A549 (cell line): ENCODE data around the gene PARVB. TPM values are rescaled to one million over a fixed set of nuclear protein-coding genes. Genes with fewer than 3 reads are reported as not detected.

Experiments used
- ATAC-seq, 2 experiments: fragments of 200-7000 bp in 1 of 2; fragments of >200 bp in 1 of 2; cut with Nextera tagmentation in 1 of 2; cut with Tn5 transposase in 1 of 2; 3 replicates each; pipeline versions ENCODE4 v1.8.0 to v1.9.1; 2018 to 2020; ENCODE audit warnings: mild to moderate bottlenecking in 1 of 2, moderate library complexity in 1 of 2
- CTCF ChIA-PET: fragments of 300-600 bp; sonication (Branson Sonifier 250); formaldehyde crosslinking; extraction: SDS; loops from one replicate; lab custom pipeline; 2021; ENCODE audit warnings: antibody characterized with exemption, inconsistent platforms; lab: Yijun Ruan, JAX
- POLR2A ChIA-PET: fragments of 350-600 bp; formaldehyde crosslinking; extraction: SDS; loops from one replicate; lab custom pipeline; 2021; ENCODE audit warnings: antibody characterized with exemption, inconsistent platforms; lab: Yijun Ruan, JAX
- DNase-seq, 2 experiments: peaks; one replicate each; pipeline versions ENCODE4 v3.0.0 to v3.0.0-alpha.2; 2011 to 2016; ENCODE audit warnings: low read depth in 1 of 2, low spot score in 1 of 2
- FAIRE-seq: peaks from 2 replicates; lab custom pipeline; 2011; peaks lifted over from hg19 to GRCh38; lab: Jason Lieb, UNC
- H3K27ac ChIP-seq, 2 experiments: fragments of >200 bp; sonication (Bioruptor Twin); formaldehyde crosslinking; 3 replicates each; pipeline ENCODE4 v1.5.1; 2016 to 2017
- H3K4me1 ChIP-seq: fragments of >200 bp; sonication (Bioruptor Twin); formaldehyde crosslinking; 3 replicates; pipeline ENCODE4 v1.6.1; 2016
- H3K4me2 ChIP-seq: fragments of >200 bp; sonication (Bioruptor Twin); formaldehyde crosslinking; 3 replicates; pipeline ENCODE4 v1.6.1; 2016
- H3K4me3 ChIP-seq: fragments of >200 bp; sonication (Bioruptor Twin); formaldehyde crosslinking; 3 replicates; pipeline ENCODE4 v1.5.1; 2016
- H3K9me3 ChIP-seq: fragments of >200 bp; sonication (Bioruptor Twin); formaldehyde crosslinking; 3 replicates; pipeline ENCODE4 v1.6.1; 2016
- CEBPB ChIP-seq, 2 experiments: fragments of >200 bp in 1 of 2; sonication (Bioruptor Twin) in 1 of 2; formaldehyde crosslinking in 1 of 2; IDR thresholded peaks; 2 replicates each; pipeline ENCODE4 v1.6.1; 2012 to 2016
- EHF ChIP-seq: fragments of 250-450 bp; sonication (Bioruptor Pico); IDR thresholded peaks from 2 replicates; pipeline ENCODE4 v1.5.0; 2020; ENCODE audit warnings: mild to moderate bottlenecking
- EHMT2 ChIP-seq: fragments of 200-600 bp; sonication (generic); IDR thresholded peaks from 2 replicates; pipeline ENCODE4 v1.6.1; 2016; ENCODE audit warnings: antibody characterized with exemption, low read depth, mild to moderate bottlenecking, moderate library complexity
- EP300 ChIP-seq, 2 experiments: fragments of >200 bp; sonication (Bioruptor Twin); formaldehyde crosslinking; IDR thresholded peaks; 2 replicates in 1 of 2; 3 replicates in 1 of 2; pipeline ENCODE4 v1.6.1; 2016 to 2017
- ESRRA ChIP-seq: fragments of 150-350 bp; IDR thresholded peaks from 2 replicates; pipeline ENCODE4 v1.6.1; 2014; ENCODE audit warnings: mild to moderate bottlenecking, low read length, borderline replicate concordance
- FOSB ChIP-seq: fragments of 250-450 bp; sonication (Bioruptor Pico); IDR thresholded peaks from 2 replicates; pipeline ENCODE4 v1.5.0; 2020; ENCODE audit warnings: mild to moderate bottlenecking, moderate library complexity
- FOSL2 ChIP-seq, 2 experiments: fragments of 450-650 bp in 1 of 2; fragments of >200 bp in 1 of 2; sonication (Bioruptor Twin) in 1 of 2; formaldehyde crosslinking; IDR thresholded peaks; 2 replicates each; pipeline versions ENCODE4 v1.5.0 to v1.6.1; 2016 to 2020; ENCODE audit warnings: mild to moderate bottlenecking in 1 of 2, moderate library complexity in 1 of 2
- GATA3 ChIP-seq: IDR thresholded peaks from 2 replicates; pipeline ENCODE4 v1.6.1; 2012; ENCODE audit warnings: borderline replicate concordance
- HDAC2 ChIP-seq: fragments of 200-600 bp; sonication (generic); IDR thresholded peaks from 2 replicates; pipeline ENCODE4 v1.6.1; 2016
- HEYL ChIP-seq: fragments of 250-450 bp; sonication (Bioruptor Pico); IDR thresholded peaks from 2 replicates; pipeline ENCODE4 v1.8.0; 2021; ENCODE audit warnings: mild to moderate bottlenecking, moderate library complexity
- HOXB13 ChIP-seq: fragments of 250-450 bp; sonication (Bioruptor Pico); IDR thresholded peaks from 2 replicates; pipeline ENCODE4 v1.5.0; 2020; ENCODE audit warnings: low read depth, mild to moderate bottlenecking, moderate library complexity
- JUNB ChIP-seq: fragments of >200 bp; sonication (Bioruptor Twin); formaldehyde crosslinking; IDR thresholded peaks from 2 replicates; pipeline ENCODE4 v1.6.1; 2016
- KDM1A ChIP-seq: fragments of 200-600 bp; sonication (generic); IDR thresholded peaks from 2 replicates; pipeline ENCODE4 v1.6.1; 2016; ENCODE audit warnings: low read depth, mild to moderate bottlenecking
- KDM5A ChIP-seq: fragments of 200-600 bp; sonication (generic); IDR thresholded peaks from 2 replicates; pipeline ENCODE4 v1.6.1; 2016; ENCODE audit warnings: antibody characterized with exemption, mild to moderate bottlenecking
- MAX ChIP-seq: IDR thresholded peaks from 2 replicates; pipeline ENCODE4 v1.6.1; 2012
- PBX3 ChIP-seq: IDR thresholded peaks from 2 replicates; pipeline ENCODE4 v1.6.1; 2012
- RARB ChIP-seq: fragments of 250-450 bp; sonication (Bioruptor Pico); IDR thresholded peaks from 2 replicates; pipeline ENCODE4 v1.8.0; 2021; ENCODE audit warnings: mild to moderate bottlenecking, moderate library complexity
- RCOR1 ChIP-seq: fragments of 150-350 bp; IDR thresholded peaks from 2 replicates; pipeline ENCODE4 v1.6.1; 2014; ENCODE audit warnings: antibody characterized with exemption, low read length, low read depth
- RNF2 ChIP-seq: fragments of 200-600 bp; sonication (generic); IDR thresholded peaks from 2 replicates; pipeline ENCODE4 v1.6.1; 2016; ENCODE audit warnings: low read depth, mild to moderate bottlenecking, antibody characterized with exemption, moderate library complexity, borderline replicate concordance
- SMC3 ChIP-seq: fragments of >200 bp; sonication (Bioruptor Twin); formaldehyde crosslinking; IDR thresholded peaks from 3 replicates; pipeline ENCODE4 v1.6.1; 2018; ENCODE audit warnings: inconsistent platforms
- SREBF2 ChIP-seq: fragments of 450-650 bp; IDR thresholded peaks from 2 replicates; pipeline ENCODE4 v1.6.1; 2014; ENCODE audit warnings: mild to moderate bottlenecking, moderate library complexity
- TFCP2L1 ChIP-seq: fragments of 250-450 bp; sonication (Bioruptor Pico); IDR thresholded peaks from 2 replicates; pipeline ENCODE4 v1.5.0; 2021; ENCODE audit warnings: mild to moderate bottlenecking
- TP53 ChIP-seq: fragments of 250-450 bp; sonication (Bioruptor Pico); IDR thresholded peaks from 2 replicates; pipeline ENCODE4 v1.5.0; 2021; ENCODE audit warnings: mild to moderate bottlenecking, moderate library complexity
- USF2 ChIP-seq: fragments of 450-650 bp; IDR thresholded peaks from 2 replicates; pipeline ENCODE4 v1.6.1; 2014; ENCODE audit warnings: antibody characterized with exemption
- ZNF302 ChIP-seq: fragments of 250-450 bp; sonication (Bioruptor Pico); IDR thresholded peaks from 2 replicates; pipeline ENCODE4 v1.9.0; 2021; ENCODE audit warnings: inconsistent platforms, mild to moderate bottlenecking, moderate library complexity
- WGBS: methylation state at CpG from one replicate; pipeline ENCODE4 v1.1.6; 2017; ENCODE audit errors: missing lambda C conversion rate; 5-methylcytosine and 5-hydroxymethylcytosine counted together
- polyA plus RNA-seq, 4 experiments: library from polyadenylated mRNA; depleted of rRNA in 3 of 4; stranded (reverse); fragments of >200 nt; fragmentation: RNase III in 1 of 4; extraction: RNeasy Plus Mini Kit Qiagen cat#74134 plus additional on column Dnase treatment in 1 of 4; gene quantifications; 2 replicates in 3 of 4; 3 replicates in 1 of 4; pipeline ENCODE4 v1.2.3, GENCODE V29; 2011 to 2017
- TF ChIP-seq, protein P1 (sequence below): fragments of >200 bp; sonication (Bioruptor Twin); formaldehyde crosslinking; IDR thresholded peaks from 2 replicates; pipeline ENCODE4 v1.6.1; 2016
- TF ChIP-seq, protein P2 (sequence below): fragments of 250-450 bp; sonication (Bioruptor Pico); IDR thresholded peaks from 2 replicates; pipeline ENCODE4 v1.5.0; 2021; ENCODE audit warnings: mild to moderate bottlenecking, moderate library complexity, borderline replicate concordance

PARVB gene
- polyA plus RNA-seq, 2 of the 4 experiments (the other 2 are of a cell fraction) = 28.3 to 33.5 TPM

DNA sequence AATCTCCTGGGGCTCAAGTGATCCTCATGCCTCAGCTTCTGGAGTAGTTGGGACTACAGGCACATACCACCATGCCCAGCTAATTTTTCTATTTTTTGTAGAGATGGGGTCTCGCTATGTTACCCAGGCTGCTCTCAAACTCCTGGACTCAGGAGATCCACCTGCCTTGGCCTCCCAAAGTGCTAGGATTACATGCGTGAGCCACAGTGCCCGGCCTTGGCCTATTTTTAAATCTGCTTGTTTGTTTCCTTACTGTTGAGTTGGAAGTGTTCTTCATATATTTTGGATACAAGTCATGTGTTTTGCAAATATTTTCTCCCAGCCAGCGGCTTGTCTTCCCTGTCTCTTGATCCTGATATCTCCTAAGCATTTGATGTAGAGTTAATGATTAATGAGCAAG is 5.0 kb downstream of the PARVB start:
- Histone ChIP-seq H3K4me1 (peaks cover 16% of the 10 kb centered on the region; the same call in 2 of the 3 replicates), H3K9me3 (no peaks in the 10 kb centered on the region), H3K4me2 (no peak overlapping the region), H3K27ac (no peak overlapping the region), H3K4me3 (no peak overlapping the region)
- 71% methylated on average over 4 of the region's 4 CpGs for WGBS
- ATAC-seq = no peak
- ChIA-PET POLR2A (no interaction called here), CTCF (no interaction called here)
- FAIRE-seq = no peak
- TF ChIP-seq GATA3 = no peak
- no peak for TF ChIP-seq TP53 (CRISPR knock-in tag)
- TF ChIP-seq ESRRA = no peak
- no peak for TF ChIP-seq EHF (CRISPR knock-in tag)
- TF ChIP-seq ZNF302 (CRISPR knock-in tag) = no peak
- TF ChIP-seq, protein P1, sequence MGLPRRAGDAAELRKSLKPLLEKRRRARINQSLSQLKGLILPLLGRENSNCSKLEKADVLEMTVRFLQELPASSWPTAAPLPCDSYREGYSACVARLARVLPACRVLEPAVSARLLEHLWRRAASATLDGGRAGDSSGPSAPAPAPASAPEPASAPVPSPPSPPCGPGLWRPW = no peak
- TF ChIP-seq, protein P2, sequence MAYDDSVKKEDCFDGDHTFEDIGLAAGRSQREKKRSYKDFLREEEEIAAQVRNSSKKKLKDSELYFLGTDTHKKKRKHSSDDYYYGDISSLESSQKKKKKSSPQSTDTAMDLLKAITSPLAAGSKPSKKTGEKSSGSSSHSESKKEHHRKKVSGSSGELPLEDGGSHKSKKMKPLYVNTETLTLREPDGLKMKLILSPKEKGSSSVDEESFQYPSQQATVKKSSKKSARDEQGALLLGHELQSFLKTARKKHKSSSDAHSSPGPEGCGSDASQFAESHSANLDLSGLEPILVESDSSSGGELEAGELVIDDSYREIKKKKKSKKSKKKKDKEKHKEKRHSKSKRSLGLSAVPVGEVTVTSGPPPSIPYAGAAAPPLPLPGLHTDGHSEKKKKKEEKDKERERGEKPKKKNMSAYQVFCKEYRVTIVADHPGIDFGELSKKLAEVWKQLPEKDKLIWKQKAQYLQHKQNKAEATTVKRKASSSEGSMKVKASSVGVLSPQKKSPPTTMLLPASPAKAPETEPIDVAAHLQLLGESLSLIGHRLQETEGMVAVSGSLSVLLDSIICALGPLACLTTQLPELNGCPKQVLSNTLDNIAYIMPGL (CRISPR knock-in tag) = no peak
- TF ChIP-seq SREBF2 = no peak
- TF ChIP-seq EHMT2 = no peak
- no peak for TF ChIP-seq MAX
- no peak for TF ChIP-seq RARB (CRISPR knock-in tag)
- TF ChIP-seq EP300 (IDR thresholded peaks at IDR 0.05) = no peak
- no peak for TF ChIP-seq HEYL (CRISPR knock-in tag)
- TF ChIP-seq SMC3 = no peak
- no peak for TF ChIP-seq PBX3
- TF ChIP-seq FOSB (CRISPR knock-in tag) = no peak
- TF ChIP-seq RCOR1 = no peak
- no peak for TF ChIP-seq JUNB
- DNase-seq = no peak

DNA sequence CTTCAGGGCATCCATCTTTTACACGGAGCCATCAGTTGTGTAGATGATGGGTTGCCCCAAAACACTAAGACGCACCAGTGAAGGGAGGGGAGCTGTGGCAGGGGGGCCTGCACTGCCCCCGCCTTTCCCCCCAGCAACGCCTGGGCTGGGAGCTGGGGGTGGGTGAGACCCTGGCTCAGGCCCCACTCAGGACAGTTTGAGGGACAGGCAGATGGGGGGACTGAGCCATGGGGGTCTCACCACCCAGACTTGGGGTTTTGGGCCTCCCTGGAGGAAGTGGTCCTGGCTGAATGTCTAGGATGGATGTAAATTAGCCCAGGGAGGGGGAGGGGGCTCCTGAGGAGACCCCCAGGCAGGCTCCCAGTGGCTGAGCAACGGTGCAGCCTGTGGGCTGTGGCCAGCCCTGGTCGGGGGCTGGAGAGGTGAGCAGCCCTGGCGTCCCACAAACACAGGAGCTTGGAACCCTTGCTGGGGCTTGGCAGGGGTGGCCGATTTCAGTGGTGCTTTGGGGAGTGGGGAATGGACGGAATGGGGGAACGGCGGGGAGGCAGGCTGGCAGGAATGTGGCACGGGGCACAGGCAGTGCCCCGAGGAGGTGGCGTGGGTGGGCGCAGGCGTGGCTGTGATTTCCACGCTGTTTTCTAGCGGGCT is 6.1 kb downstream of the PARVB start:
- no peak for TF ChIP-seq TFCP2L1 (CRISPR knock-in tag)
- no peak for TF ChIP-seq USF2
- TF ChIP-seq JUNB = no peak
- no peak for TF ChIP-seq CEBPB (IDR thresholded peaks at IDR 0.05)
- TF ChIP-seq, all 56 proteins: peak for 0
- no peak for FAIRE-seq
- Histone ChIP-seq H3K27ac (no peak overlapping the region), H3K4me2 (no peak overlapping the region), H3K4me3 (no peak overlapping the region), H3K4me1 (peaks cover 12% of the 10 kb centered on the region; the same call in 2 of the 3 replicates), H3K9me3 (no peaks in the 10 kb centered on the region)
- ChIA-PET CTCF (no interaction called here), POLR2A (no interaction called here)
- ATAC-seq = no peak
- DNase-seq = no peak
- 97% methylated on average over 17 of the region's 18 CpGs for WGBS

DNA sequence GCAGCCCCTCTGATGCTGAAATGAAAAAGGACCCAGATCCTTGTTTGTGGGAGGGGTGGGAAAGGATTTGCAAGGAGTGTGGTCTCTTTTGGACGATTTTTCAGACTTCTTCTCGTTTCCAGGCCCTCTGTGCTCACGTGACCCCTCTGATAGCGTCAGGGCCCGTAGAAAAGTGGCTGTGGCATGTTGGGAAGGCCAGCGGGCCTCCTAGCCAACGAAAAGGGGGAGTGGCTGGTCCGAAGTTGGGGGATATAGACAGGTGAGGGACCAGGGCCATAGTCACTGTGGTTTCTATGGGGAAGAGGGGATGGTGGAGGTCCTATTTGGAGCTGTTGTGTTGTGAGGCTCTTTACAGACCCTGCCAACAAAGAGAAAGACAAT is 6.6 kb downstream of the PARVB start:
- ATAC-seq (no peak), FAIRE-seq (no peak), DNase-seq (no peak)
- POLR2A ChIA-PET = no interaction called here
- peaks cover 9% of the 10 kb centered on the region; the same call in 2 of the 3 replicates for H3K4me1 ChIP-seq
- H3K4me2 ChIP-seq = no peak overlapping the region
- no peak overlapping the region for H3K27ac ChIP-seq
- 92% methylated on average over 8 of the region's 8 CpGs for WGBS
- H3K9me3 ChIP-seq = no peaks in the 10 kb centered on the region
- no peak overlapping the region for H3K4me3 ChIP-seq
- TF ChIP-seq HDAC2 (no peak), RNF2 (no peak), KDM5A (no peak), SMC3 (no peak), ESRRA (no peak), FOSB (CRISPR knock-in tag) (no peak), JUNB (no peak), PBX3 (no peak), GATA3 (no peak), FOSL2 (IDR thresholded peaks at IDR 0.05) (no peak), FOSL2 (CRISPR knock-in tag; IDR thresholded peaks at IDR 0.05) (no peak), EP300 (IDR thresholded peaks at IDR 0.05) (no peak), KDM1A (no peak), HOXB13 (CRISPR knock-in tag) (no peak)
- CTCF ChIA-PET = no interaction called here
